GM21423 (cell line): ENCODE measurements around the gene MAMDC2.

Experiments
- ATAC-seq: cut with Tn5 transposase; IDR thresholded peaks from one replicate; pipeline ENCODE4 v1.9.1; 2021; ENCODE audit warnings: mild to moderate bottlenecking, moderate library complexity; ENCODE audit not compliant: unreplicated experiment

MAMDC2 gene

DNA sequence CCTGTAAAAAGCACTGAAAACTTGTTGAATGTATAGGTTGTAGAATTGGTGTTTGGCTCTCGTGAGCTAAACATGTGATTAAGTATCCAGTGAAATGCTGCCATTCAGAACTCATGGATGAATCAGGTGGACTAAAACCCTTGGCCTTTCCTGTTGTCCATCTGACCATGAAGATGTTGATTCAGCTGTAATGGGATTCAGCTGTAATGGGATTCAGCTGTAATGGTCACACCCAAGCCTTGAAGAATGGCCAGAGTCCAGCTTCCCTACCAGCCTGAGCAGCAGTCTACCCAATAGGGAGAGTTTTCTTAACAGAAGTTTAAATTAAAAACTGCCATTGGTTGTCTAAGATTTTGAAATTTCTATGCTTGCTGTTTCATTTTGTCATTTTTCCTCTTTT is 18.1 kb downstream of the MAMDC2 start:
- ATAC-seq: no peak

DNA sequence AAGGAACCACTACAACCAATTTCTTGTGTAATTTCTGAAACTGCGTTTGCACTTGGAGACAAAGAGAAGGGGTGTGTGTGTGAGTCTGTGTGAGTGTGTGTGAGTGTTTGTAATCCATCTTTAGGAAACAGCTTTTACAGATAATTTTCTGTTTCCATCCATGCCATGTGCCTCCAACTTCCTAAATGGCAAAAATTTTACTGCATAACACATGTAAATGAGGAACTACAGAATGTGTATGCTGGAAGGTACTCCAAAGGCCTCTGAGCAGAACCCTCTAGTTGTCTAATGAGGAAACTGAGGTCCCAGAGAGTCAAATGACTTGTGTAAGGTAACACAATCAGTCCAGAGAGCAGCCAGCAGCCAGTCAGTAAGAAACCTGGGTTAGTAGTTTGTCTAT is 20.8 kb downstream of the MAMDC2 start:
- ATAC-seq: no peak

DNA sequence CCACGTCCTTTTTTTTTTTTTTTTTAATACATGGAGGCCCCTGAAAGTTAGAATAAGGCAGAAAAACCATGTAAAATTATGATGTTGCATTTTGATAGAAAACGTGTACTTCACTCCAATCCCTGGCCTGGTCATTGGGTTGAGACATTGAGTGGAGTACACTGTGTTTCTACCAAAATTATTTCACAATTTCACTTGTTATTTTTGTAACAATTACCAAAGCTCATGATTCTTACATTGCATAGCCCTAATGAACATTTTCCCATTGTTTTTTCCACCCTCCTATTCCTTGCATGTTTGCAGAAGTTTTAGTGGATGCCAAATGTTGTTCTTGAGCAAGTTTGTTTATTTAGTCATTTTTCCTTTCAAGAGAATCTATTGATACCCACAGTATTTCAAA is 21.9 kb downstream of the MAMDC2 start:
- ATAC-seq: no peak

DNA sequence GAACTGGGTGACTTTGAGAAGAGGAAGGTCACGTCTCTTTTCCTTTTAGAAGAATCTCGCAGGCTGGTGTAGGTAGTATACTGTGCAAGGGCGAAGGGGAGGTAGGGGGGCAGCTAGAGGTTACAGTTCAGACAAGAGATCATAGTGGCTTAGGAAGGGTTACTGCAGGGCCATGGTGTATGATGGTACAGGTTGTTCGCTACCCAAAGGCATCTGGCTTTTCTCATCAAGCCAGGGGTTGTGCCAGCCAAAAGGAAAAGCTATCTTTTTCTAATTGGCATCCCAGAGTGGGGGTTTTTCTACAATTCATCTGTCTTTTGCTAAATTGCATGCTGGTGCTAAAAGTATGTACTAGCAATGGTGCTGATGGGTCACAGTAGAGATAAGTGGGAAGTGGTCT is 22.8 kb downstream of the MAMDC2 start:
- ATAC-seq: no peak

DNA sequence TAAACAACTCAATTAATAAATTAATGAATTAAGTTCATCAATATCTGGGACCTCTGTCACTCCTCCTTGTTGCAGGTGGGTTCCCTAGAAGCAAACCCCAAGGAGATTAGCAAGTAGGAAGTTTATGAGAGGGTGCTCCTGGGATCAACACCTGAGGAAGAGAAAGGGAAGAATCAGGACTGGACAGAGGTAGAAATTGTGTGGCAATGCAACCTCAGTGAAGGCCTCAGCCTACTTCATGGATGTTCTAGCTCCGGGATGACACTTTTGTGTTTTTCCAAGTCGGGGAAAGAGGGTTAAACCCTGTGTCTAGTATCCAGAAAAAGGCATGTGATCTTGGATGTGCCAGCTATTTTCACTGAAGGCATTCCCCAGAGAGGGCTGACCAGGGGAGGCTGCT is 23.2 kb downstream of the MAMDC2 start:
- ATAC-seq: no peak

DNA sequence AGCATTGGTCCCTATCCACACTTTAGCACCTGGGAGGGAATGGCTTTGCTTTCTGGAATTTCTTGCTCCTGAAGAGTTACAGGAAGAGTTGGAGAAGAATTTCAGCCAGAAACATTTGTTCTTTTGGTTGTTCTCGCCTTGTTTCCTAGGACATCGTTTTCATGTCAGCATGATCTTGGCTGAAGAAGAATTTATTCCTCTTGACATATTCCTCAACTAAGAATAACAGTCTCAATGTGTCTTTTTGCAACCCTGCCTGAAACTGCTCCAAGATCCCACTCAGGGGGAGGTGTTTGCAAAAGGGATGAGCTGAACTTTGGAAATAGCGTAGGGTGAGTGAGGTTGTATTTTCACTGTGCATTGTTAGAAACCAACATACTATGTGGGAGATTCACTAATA is 26.1 kb downstream of the MAMDC2 start:
- no peak for ATAC-seq

DNA sequence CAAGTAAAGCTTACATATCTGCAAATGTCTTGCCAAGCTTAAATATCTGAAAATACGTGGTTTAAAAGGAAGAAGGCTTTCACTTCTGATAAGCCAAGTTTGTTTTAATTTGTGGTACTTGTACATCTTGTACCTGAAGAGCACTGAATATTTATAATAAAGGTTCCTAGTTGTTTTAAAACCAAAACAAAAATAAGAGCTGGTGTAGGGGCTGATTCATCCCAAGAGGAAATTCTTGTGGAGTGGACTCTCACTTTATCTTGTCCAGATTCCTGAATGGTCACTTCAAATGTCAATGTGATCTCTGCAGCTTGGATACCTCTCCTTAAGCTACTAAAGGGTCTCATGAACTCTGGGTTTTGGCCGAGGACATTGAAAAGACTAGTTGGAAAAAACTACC is 29.5 kb downstream of the MAMDC2 start:
- ATAC-seq: no peak

DNA sequence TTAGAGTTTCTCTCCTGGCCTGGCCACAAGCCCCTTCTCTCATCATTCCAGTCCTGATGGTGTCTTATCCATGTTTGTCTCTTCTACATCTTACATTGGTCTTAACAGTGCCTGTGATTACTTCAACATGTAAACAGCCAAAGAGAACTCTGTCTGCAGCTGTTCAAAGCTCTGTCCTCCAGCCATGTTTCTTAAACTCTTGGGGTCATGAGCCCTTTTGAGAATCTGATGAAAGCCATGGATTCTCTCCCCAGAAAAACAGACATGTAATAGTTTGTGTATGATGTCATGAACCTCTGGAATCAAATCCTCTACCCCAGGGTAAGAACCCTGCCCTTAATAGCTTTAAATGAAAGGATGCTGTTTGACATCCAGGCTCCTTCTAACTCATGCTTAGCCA is 30.1 kb downstream of the MAMDC2 start:
- ATAC-seq: no peak

DNA sequence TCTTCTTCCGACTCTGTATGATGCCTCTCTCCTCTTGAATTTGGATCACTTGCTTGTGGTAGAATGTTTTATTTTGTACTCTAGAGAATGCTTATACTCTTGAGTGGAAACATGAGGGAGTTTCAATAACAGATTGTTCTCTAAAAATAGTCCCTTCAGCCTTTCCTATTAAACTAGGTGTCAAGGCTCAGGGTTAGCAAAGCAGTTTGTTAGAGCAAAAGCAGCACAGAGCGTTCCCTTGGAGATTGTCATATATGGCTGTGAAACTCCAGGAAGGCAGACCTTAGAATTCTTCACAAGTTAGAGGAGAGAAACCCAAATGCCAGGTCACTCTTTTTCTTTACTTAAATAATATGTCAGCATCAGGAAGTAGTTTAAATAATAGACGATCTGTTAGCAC is 33.0 kb downstream of the MAMDC2 start:
- no peak for ATAC-seq

DNA sequence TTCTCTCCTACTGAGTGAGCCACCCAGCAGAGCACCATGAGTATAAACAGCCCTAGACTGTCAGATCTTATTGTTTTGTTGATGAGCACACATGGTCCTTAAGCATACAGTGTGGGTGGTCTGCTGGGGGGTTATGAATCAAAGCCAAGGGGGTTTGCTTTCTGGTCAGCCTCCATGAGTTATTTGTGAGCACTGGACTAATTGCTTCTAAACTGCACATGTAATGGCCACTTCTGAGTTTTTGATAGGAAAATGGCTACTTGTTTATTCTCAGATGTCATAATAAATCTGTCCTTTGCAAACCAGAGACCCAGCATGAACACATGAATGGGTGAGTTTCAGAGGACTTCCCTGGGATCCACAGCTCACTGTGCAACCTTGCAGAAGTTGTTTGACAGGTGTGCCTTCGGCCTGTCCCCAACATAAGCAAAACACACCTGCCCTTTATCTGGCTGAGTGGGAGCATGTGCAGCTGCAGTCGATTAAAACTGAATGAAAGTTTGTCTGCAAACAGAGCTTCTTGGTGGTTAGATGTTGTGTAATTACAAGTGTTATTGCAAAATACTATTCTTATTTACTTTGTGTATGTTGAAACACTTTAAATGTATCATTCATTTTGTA is 35.9 kb downstream of the MAMDC2 start:
- ATAC-seq: no peak

DNA sequence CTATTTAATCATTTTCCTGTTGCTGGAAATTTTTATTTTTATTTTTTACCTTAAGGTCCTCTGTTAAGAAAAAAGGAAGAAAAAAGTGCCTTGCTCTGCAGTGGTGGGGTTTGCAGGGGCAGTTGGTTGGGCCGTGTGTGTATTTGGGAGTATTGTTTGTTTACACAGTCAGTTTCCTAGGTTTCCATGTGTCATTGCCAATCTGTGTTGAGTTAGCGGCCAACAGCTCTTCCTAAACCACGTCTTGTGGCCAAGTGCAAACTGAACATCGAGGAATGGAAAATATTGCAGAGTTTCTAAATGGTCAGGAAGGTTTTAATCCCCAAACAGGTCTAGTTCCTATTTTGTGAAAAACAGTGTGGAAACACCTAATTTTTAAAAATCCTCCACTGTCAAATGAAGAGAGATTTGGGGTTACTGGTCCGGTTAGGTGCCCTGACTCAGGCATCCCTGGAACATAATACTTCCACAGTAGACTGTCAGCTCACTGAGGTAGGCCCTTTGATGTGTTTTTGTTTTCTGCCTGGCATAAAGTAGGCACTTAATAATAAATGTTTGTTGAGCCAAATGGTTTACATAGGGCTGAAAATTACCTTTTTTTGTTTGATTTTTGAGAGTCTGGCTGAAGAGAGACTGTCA is 37.0 kb downstream of the MAMDC2 start:
- ATAC-seq: no peak

DNA sequence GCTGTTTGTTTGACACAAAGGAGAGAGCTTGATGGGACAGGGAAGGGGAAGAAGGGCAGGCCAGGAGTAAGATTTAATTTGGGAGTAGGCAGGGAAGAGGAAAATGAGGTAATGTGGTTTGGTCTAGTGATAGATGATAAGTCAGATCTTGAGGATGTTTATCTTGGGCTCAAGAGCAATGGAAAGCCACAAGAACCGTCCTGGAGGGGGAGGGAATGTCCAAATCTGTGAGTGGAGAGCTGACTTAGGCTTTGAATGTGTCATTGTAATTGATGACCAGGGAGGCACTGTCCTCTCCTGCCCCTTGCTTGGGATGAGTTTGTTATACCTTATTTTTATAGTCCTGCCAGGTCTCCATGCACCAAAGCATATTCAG is 37.5 kb downstream of the MAMDC2 start:
- ATAC-seq: no peak

DNA sequence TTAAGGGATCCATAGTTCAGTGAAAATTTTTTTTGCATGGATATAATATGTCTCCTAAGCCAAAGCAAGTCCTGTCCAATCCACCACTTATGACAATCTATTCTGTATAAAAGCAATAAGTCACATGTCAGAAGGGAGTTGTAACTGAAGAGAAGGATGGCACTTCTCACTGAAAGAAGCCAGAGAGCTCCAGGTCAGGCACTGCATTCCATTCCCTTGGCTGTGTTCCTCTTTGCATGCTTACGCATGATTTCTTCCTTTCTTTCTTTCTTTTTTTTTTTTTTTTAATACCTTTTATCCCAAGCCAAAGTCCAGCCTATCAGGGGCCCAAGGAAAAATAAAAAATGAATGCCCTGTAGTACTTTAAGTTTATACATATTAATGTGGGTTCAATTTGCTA is 39.8 kb downstream of the MAMDC2 start:
- no peak for ATAC-seq

DNA sequence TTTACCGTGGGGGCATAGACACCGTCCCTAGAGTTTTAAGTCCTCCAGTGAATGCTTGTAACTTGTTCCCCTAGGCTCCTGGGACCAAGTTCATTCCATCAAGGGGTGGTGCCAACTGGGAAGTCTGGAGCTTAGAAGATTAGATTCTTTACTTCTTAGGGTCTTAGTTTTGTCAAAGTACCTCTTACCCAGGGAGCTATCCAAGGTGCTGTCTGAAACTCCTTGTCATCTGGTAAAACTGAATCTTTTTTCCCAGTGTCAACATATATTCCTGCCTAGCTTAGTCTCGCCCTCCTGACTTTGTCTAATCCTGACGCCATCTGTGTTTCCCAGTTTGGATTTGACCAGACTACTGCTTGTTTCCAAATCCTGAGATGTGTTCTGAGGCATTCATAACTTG is 41.6 kb downstream of the MAMDC2 start:
- no peak for ATAC-seq

DNA sequence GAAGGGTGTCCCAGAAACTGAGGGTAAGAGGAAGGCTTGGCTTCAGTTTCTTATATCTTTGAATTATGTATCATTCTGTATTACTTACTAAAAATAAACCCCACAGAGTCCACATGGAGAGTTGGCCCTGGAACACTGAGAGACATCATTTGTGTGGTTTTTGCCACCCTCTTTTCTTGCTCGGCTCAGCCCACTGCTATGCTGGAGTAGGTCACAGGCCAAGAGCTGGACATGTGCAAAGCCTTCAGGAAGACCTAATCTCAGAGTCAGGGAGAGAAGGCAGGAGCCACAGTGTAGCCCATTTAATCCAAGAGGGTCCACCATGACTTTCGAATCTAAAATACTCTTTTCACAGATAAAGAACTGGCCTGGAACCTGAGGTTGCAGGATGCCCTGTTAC is 47.5 kb downstream of the MAMDC2 start:
- no peak for ATAC-seq

DNA sequence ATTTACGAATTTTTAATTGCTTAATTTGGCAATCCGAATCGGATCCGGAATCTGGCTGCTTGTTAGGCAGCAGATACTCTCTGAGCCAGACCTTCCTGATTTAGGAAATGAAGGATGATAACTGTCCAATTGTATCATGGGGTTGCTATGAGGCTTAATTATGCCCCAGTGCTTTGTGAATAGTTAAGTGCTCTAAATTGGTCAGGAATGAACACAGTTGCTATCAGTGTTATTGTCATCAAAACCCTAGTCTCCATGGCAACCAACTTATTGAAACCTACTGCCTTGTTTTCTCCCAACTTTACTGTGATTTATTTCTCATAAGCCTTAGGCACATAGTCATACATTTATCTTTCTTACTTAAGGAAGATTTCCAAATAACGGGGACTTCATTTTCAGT is 47.9 kb downstream of the MAMDC2 start:
- ATAC-seq: no peak

DNA sequence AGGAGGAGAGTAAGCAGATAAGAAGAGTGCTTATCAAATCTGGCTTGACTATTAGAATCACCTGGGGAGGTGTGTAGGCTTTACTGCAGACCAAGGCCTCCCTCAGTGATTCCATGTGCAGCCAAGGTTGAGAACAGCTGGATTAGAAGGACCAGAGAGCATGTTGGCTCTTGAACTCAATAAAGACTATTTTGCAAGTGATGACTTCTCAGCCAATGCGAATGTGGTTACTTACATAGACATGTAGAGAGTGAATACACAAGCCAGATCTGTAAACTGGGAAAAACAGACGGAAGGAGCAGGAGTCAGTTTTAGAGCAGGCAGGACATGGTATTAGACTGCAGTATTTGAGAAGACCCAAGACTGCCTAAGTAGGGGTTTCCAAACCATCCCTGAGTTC is 48.5 kb downstream of the MAMDC2 start:
- no peak for ATAC-seq

DNA sequence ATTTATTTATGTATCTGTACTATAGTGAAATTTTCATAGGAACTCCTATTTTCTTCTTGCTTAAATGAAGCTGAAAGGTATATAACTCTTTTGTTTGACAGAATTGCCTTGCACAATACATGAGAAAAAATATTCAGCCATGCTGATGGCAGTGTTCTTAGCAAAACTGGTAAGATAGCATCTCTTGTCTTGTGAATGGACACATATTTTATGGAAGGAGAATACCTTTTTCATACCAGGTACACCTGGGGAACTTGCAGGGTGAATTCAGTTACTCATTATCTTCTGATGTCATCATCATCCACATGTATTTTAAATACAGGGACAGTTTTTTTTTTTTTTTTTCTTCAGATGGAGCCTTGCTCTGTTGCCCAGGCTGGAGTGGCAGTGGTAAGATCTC is 49.4 kb downstream of the MAMDC2 start:
- no peak for ATAC-seq

DNA sequence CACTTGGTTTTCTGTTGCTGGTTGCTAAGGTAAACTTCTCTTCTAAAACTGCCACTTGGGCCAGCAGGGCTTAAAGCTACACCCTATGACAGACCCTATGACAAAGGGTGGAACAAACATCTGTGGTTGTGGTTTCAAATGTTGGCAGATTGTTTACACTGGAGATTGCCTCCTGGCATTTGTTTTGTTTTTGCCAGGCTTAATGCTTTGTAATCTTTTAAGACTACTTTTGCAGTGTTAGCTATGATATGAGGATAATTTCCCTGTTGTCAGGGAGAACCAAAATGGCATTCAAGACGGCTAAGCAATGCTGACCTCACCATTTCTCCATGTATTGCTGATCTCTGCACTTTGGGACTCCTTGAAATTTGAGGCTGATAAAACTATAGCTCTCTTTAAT is 50.3 kb downstream of the MAMDC2 start:
- ATAC-seq: no peak

DNA sequence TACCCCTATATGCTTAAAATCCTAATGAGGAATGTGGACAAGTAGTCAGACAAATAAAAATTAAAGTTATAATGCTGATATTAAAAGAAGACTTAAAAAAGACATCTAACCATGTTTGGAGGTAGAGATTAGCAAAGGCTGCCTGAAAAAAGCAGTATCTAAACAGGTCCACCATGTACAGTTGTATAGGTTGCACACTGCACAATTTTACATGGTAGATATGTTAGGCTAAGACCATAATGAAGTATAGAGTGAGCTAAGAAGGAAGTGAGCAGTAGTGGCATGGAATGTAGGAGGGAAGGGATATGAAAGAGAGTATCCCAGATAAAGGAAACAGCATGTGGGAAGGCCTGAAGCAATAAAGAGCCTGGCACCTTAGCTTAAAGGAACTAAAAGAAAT is 51.1 kb downstream of the MAMDC2 start:
- no peak for ATAC-seq

DNA sequence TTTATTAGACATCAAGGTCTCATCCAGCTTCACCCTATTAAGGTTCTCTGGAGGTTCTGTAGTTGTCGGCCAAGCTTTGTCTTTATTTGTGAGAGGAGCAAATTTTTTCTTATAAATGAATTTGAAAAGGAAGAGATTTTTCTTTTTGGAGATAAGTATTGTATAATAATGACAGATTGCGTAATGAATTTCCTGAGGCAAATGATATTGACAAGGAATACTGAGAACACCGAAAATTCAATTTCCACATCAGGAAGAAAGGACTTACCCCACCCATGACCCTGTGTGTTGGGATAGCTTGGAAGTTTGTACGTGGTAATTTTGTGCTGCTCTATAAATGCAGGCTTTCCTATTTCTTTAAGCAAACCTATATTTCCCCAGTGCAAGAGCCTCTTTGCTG is 53.5 kb downstream of the MAMDC2 start:
- no peak for ATAC-seq

DNA sequence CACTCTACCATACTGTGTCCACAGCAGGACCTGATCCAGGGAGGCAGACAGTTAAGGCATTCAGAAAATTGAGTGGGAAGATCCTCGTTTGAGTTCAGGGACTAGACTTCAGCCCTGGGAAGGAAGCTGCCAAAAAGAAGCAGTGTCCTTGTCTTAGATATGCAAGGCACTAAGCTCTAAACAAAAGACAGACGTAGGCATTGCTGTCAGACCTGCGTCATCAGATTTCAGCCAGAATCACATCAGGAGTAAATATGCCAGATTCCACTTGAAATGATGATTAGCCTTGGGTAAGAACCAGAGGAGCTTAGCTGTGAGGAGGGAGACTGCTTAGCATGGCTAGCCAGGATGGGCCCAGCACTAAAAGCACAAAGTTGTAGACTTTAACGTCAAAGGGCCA is 56.7 kb downstream of the MAMDC2 start:
- ATAC-seq: no peak

DNA sequence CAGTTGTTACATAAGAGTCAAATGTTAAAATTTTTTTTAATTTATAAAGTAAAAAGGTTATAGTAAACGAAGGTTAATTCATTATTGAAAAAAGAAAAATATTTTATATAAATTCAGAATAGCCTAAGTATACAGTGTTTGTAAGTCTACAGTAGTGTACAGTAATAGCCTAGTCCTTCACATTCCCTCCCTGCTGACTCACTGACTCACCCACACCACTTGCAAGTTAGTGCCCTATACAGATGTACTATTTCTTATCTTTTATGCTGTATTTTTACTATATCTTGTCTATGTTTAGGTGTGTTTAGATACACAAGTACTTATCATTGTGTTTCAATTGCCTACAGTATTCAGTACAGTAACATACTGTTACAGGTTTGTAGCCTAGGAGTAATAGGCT is 57.6 kb downstream of the MAMDC2 start:
- ATAC-seq: no peak
